Brain pericyte (primary cell): ENCODE measurements around the gene RGL2.
"Not testable (repeated sequence)": the region's sequence is repeated elsewhere in the genome, so short reads cannot be mapped to it uniquely, and the experiment has no call there.

Experiments
- DNase-seq: peaks from one replicate; pipeline ENCODE4 v3.0.0-alpha.2; 2012; ENCODE audit warnings: low read depth, low spot score

The RGL2 gene

DNA sequence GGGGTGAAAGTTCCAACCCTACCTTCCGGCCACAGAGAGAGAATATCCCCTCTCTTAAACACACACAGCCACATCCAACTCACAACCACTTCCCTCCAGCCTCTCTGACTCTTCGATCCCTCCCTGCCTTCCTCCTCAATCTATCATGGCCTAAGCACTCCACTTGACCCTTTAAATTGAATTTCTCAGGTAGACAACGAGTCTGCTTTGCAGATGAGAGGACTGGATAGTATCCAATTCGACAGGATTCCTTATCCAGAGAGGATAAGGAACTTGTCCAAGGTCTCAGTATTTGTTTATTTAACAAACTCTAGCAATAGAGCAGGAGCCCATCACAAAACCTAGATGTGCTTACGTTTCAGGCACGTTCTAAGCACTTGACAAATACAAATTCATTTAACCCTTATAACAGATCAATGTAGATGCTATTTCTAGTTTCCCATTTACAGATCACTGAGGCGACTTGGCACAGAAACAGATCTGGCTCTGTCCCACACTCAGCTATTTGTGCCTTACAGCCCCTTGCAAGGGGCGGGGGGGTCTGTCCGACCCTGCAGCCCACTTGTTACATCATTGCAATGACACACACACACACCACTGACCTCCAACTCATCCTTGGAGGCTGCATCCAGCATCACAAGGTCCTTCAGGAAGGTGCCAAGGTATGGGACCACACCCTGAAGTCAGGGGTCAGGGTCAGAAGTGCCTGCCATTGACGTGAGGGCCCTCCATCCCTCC is 4.5 kb downstream of the RGL2 start:
- DNase-seq, result no peak

DNA sequence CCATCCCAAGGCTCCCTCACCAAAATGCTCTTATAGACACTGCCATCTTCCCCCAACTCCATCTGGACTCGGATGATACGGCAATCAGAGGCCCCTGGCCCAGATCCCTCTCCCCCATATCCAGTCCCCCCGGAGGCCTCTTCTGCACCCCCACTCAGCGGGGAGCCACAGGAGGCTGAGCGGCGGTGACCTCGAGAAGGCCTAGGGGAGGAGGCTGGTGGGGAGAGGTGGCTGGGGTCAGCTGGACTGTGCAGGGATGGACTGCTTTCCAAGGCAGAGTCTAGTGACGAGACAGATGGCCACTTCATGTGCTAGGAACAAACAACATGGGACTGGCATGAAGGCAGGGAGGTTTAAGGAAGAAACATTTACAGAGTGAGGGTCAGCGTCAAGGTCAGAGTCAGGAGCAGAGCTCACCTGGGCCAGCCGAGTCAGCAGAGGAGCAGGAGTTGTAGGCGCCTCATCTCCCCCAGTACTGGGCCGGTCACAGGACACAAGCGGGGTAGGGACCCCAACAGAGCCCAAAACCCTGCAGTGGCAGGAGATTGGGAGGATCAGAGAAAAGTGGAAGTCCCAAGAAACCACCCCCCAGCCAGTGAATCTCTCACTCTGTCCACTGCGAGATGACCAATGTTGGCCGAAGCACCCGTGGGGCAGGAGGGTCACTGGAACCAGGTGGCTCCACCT is 5.6 kb downstream of the RGL2 start:
- DNase-seq, result no peak

DNA sequence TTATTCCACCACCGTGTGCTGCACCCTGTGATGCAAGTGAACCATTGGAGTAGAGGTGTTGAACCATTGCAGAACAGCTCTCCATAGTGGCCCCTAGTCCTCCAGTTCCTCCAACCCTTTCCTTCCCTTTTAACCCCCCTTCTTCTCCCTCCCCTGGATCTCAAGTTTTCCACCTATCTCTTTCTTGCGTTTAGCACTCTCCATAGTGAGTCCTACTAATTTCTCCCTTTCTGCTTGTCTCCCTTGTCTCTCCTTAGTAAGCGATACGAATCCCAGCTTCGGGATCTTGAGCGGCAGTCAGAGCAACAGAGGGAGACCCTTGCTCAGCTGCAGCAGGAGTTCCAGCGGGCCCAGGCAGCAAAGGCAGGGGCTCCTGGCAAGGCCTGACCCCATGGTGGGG is 8.3 kb downstream of the RGL2 start:
- DNase-seq, result no peak

DNA sequence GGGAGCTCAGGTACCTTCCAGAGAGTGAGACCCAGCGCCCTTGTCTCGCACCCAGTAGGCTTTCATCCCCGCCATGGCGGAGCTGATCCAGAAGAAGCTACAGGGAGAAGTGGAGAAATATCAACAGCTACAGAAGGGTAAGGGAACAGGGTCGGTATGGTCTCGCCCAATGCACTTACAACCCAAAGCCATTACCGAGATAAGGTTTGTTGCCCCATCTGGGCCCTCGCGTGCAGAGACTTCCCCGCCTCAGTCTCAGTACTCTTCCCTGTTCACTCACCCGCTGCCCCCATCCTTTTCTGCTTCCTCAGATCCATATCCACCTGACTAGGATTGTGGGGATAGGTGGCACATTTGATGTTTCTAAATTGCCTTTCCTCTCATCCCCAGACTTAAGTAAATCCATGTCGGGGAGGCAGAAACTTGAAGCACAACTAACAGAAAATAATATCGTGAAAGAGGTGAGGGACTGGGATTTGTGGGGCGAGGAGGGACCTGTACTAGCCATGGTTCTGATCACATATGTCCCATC is 8.9 kb downstream of the RGL2 start:
- no peak for DNase-seq

DNA sequence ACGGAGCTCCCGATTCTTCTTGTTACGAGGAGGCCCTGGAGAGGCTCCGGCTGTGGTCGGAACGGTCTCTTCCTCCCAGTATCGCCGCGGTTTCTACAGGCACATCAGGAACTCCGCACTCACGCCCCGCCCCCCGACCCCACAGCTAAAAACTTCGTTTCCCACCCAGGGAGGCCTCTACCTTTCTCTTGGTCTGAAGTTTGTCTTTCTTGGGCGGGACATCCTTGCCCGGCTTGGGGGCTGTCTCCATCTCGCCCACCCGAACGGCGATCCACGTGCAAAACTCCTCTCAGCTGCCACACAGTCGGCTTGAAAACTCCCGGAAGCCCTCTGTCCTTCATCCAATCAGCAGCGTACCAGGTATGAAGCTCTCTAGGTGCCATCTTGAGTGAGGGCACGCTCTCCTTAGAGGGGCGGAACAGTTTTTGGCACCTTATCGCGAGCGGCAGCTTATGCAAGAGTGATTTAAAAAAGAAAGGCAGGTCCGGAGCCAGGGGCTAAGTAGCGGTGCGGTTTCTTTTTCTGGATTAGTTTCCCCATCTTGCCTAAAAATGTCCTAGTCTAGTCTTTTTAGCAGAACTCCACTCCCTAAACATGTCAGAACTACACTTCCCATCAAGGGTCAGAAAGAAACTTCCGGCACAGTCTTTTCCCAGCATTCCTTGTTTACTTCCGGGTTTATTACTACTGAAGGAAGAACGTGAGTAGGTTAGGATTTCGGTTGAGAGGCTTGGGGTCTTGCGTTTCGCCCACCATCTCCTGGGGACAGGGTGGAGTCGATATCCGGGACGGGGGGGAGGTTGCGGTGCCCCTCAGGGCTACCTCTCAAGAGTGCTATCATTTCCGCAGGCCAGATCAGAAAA is 9.6 kb downstream of the RGL2 start, which contains the start of the genes PFDN6 and WDR46:
PFDN6 (plus strand) TSS at position 681 of the 863 bp plus-strand sequence. CDS start 256 bp downstream, outside the sequence.
WDR46 (minus strand) TSS at position 319 of the 863 bp plus-strand sequence; CDS start at position 250, 69 bp downstream.
- no peak for DNase-seq

DNA sequence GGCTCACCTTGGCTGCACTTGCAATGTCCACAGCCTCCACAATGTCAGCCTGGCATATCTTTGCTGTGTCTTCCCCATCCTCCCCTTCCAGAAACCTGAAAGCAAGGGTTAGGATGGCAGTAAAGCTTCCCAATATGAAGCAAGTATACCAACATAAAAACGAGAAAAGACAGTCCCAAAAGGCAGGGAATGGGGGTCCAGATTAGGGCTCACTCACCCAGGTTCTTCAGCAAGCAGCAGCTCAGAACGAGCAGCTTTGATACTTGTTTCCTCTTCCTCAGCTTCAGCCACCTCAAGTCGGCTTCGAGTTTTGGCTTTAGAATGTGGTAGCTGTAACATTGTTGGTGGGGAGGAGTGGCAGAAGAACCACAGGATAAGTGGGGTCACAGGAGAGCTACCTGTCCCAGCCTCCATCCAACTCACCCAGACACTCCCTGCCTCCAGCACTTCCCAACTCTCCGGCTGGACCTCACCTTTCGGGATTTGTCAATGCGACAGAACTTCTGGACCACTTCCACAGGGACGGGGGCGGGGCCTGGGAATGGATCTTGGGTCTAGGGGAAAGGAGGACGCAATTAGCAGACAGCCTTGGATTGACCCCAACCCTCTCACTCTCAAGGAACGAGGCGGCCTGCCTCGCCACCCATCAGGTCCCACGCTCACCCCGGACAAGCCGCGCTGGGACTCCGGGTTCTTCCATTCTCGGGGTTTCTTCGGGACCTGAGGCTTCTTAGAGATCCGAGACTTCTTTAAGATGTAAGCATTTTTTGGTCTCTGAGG is 10.4 kb downstream of the RGL2 start:
- DNase-seq, result no peak

DNA sequence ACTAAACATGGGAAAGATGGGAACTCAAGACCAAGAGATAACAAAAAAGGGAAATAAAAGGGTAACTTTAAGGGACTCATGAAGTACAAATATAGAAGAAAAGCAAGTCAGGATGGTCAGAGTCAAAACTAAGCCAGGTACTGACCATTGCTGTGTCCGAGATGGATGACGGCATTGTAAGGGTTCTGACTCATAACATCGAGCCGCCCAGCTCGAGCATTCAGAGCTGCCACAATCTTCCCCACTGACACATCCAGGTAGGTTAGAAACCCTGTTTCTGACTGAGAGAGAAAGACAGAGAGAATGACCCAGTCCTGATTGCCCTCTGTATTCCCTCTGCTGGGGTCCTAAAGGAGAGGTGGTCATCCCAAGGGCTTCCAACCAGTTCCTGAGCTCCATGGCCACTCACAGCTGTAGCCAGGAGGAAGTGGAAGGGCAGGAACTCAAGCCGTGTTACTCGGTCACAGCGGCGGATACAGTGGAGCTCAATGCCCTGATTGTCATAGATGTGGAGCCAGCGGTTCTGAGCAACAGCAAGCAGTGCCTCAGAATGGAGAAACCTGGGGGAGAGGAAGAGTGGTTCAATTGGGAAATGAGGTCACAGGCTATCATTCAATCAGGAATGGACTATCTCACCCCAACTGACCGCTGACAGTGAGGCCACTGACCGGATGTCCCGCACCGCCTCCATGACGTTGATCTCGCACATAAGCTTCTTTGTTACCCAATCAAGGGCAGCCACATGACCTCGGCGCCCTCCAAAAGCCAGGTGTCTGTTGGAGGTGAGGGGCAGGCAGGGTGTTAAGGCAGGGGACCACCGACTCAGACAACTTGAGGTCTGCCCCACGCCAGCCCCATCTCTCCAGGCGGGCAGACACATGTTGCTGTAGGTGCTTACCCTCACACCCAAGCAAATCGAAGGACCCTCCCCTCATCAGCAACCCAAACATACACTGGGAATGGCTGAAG is 11.5 kb downstream of the RGL2 start:
- no peak for DNase-seq

DNA sequence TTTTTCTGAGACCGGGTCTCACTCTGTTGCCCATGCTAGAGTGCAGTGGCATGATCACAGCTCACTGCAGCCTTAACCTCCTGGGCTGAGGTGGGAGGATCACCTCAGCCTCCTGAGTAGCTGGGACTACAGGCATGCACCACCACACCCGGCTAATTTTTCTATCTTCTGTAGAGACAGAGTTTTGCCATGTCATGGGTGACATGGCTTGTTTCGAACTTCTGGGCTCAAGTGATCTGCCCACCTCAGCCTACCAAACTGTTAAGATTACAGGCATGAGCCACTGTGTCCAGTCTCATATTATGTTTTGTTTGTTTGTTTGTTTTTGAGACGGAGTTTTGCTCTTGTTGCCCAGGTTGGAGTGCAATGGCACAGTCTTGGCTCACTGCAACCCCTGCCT is 13.5 kb downstream of the RGL2 start:
- not testable (repeated sequence) for DNase-seq

DNA sequence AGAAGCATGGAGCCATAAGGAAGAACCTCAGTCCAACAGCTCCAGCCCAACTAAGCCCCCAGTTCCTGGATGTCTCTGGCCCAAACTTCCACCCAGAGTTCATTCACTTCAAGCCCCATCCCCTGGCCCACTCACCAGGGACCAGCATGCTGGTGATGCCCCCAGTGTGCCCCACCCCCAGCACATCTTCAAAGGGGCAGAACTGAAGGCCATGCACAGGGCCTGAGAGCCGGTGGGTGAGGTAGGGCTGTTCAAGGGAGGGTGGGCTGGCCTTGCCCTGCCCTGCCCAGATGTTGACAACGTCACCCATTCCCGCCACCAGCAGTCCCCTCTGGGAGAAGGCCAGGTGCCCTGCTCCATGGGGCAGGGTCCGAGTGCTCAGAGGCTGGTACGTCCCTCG is 18.2 kb downstream of the RGL2 start:
- DNase-seq, result no peak

DNA sequence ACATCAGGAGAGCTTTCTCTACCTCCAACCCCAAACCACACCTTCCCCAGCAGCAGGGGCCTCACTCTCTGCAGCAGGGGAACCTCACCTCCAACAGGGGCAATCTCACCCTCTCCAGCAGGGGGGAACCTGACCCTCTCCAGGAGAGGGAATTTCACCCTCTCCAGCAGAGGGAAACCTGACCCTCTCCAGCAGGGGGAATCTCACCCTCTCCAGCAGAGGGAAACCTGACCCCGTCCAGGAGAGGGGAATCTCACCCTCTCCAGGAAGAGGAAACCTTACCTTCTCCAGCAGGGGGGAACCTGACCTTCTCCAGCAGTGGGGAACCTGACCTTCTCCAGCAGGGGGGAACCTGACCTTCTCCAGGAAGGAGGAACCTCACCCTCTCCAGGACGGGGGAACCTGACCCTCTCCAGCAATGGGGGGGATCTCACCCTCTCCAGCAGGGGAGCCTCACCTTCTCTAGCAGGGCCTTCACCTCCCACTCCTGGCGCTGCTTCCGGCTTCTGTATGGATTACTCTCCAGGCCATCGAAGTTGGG is 18.7 kb downstream of the RGL2 start:
- no peak for DNase-seq

DNA sequence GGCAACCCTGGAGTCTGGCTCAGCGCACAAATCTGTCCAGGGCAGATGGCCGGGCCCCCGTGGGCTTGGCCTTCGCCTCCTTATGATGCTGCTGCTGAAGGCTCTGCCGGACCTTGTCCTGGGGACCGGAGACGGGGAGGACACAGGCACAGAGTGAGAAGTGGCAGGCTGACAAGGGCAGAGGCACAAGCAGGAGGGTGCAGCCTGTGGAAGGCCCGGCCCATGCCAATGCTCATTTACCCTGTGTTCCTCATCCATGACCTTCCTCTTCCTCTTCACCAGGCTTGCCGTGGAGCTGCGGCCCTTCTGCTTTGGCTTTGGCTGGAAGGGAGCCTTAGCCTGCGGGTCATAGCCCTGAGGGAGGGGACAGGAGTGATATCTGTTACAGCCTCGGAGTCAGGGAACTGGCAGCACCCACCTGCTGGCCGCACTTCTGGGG is 19.5 kb downstream of the RGL2 start:
- no peak for DNase-seq

DNA sequence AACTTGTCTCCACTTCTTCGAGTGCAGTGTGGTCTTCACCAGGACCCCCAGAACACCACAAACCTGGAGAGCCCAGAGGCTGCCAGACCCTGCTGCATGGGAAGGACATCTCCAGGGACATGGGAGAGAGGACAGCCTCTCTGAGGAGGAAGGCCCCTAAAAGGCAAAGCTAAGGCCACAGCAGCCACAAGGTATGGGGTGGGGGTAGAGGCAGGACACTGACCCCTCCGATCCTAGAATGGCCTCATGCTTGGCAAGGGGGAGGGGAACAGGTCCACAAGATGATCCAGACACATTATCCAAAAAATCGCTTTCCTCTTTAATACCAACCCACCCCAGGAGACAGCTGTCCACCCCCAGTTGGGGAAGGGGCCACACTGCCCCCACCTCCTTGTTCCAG is 19.9 kb downstream of the RGL2 start:
- no peak for DNase-seq

DNA sequence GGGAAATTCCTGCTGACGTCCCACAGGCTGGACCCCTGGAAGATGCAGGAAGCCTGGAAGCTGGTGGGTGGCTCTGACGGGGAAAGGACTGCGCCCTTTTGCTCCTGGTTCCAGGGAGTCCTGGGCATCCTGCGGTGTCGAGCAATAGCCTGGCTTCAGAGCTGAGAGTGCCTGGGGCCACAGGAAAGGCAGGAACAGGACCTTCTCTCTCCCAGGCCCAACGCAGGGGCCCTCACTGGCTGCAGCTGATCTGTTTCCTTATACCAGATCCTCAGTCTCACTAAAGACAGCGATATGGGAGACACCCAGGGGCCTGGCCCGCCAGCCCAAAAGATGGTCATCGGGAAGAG is 20.4 kb downstream of the RGL2 start:
- no peak for DNase-seq

DNA sequence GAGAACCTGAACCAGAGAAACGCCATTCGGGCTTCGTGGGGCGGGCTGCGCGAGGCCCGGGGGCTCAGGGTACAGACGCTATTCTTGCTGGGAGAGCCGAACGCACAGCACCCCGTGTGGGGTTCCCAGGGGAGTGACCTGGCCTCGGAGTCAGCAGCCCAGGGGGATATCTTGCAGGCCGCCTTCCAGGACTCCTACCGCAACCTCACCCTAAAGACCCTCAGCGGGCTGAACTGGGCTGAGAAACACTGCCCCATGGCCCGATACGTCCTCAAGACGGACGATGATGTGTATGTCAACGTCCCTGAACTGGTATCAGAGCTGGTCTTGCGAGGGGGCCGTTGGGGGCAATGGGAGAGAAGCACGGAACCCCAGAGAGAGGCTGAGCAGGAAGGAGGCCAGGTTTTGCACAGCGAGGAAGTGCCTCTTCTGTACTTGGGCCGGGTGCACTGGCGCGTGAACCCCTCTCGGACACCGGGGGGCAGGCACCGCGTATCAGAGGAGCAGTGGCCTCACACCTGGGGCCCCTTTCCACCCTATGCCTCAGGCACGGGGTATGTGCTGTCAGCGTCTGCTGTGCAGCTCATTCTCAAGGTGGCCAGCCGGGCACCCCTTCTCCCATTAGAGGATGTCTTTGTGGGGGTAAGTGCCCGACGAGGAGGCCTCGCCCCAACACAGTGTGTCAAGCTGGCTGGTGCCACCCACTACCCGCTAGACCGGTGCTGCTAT is 20.9 kb downstream of the RGL2 start:
- no peak for DNase-seq

DNA sequence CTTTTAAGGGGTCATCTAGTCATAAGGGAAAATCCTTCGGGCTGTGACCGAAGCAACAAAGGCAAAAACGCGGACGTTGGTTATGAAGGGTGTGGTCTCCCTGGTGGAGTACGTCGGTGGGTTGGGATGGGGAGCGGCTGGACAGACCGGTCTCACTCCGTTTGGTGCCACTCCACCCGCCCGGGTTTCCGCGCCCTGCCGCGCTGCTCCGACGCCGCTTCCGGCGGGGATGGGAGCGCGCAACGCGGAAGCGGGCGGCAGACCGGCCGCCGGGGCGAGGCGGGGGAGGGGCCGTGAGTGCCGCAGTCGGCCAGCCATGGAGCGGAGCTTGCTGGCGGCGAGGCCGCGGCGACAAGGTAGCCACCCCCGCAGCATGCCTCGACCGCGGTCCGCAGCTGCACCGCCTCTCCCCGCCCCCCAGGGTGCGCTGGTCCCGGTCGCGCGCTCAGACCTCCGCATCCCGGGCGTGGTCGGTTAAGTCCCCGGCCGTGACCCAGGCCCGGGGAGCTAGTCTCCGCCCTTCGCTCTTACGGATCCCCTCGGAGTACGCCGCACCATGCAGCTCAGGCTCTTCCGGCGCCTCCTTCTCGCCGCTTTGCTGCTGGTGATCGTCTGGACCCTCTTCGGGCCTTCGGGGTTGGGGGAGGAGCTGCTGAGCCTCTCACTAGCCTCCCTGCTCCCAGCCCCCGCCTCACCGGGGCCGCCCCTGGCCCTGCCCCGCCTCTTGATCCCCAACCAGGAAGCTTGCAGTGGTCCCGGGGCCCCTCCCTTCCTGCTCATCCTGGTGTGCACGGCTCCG is 21.7 kb downstream of the RGL2 start, which contains the start of gene B3GALT4:
B3GALT4 (plus strand) TSS at position 260 of the 799 bp plus-strand sequence; CDS start at position 557, 297 bp downstream.
- DNase-seq, result no peak

DNA sequence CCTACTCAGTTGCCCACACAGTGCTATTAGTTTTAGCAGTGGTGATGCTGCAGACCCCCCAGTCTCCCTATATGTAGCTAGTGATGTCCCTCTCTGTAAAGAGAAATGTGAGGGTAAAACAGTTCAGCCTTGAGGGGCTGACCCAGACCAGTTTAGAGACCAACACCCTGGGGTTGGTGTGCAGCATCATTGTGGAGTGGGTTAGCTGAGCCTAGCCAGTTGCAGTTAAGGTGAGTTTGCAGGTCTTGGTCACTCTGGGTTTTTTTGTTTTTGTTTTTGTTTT is 22.2 kb downstream of the RGL2 start:
- no peak for DNase-seq

DNA sequence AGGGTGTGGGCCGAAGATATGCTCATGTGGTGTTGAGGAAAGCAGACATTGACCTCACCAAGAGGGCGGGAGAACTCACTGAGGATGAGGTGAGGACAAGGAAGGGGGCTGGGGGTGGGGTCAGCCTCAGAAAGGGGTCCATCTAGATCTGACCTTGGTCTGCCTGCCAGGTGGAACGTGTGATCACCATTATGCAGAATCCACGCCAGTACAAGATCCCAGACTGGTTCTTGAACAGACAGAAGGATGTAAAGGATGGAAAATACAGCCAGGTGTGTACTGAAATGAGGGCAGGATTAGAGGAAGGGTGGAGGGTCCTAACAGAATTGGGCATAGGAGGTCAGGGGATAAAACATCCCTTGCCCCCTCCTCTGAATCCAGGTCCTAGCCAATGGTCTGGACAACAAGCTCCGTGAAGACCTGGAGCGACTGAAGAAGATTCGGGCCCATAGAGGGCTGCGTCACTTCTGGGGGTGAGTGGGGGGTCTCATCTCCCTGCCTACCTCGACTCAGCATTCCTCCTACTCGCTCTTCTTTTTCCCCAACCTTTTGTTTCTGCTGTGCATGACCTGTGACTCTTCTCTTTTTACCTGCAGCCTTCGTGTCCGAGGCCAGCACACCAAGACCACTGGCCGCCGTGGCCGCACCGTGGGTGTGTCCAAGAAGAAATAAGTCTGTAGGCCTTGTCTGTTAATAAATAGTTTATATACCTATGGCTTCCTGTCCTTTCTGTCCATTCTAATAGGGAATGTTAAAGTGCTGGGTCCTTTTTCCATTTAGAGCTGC is 22.8 kb downstream of the RGL2 start:
- DNase-seq, result not testable (repeated sequence)
